ENCODE measurements around the gene FAM83E.
"Not testable (repeated sequence)": the region's sequence is repeated elsewhere in the genome, so short reads cannot be mapped to it uniquely, and the experiment has no call there.

FAM83E gene

DNA sequence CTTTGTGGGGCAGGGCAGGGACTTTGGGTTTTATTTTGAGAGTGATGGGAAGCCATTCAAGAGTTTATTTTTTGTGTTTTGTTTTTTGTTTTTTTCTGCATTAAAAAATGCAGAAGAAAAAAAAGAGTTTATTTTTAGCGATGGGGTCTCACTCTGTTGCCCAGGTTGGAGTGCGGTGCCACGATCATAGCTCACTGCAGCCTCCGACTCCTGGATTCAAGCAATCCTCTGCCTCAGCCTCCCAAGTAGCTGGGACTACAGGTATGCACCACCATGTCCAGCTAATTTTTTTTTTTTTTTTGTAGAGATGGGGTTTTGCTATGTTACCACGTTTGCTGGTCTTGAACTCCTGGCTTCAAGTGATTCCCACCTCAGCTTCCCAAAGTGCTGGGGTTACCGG lies 43.6 kb upstream of the FAM83E start:
- Histone ChIP-seq H3K79me2 (ENCODE audit: insufficient read depth, low read length) (no peaks in the 10 kb centered on the region), H3K4me1 (ENCODE audit: insufficient read depth, low read length, poor library complexity, severe bottlenecking) (peaks cover 8% of the 10 kb centered on the region), H3K27me3 (ENCODE audit: insufficient read depth, low read length, poor library complexity, severe bottlenecking) (no peaks in the 10 kb centered on the region), H3K9ac (ENCODE audit: low read depth, low read length, poor library complexity, severe bottlenecking) (no peak overlapping the region), H3K4me2 (ENCODE audit: low read depth, low read length, poor library complexity, severe bottlenecking) (no peak overlapping the region), H3K9me3 (ENCODE audit: insufficient read depth, low read depth, low read length) (no peaks in the 10 kb centered on the region), H2AFZ (ENCODE audit: low read length) (no peak overlapping the region), H3K9me2 (replicated peaks; ENCODE audit: low read depth, low read length) (no peaks in the 10 kb centered on the region), H3K4me3 (ENCODE audit: low read length, poor library complexity, severe bottlenecking) (no peak overlapping the region), H4K20me1 (ENCODE audit: insufficient read depth, low read length, poor library complexity, severe bottlenecking) (no peaks in the 10 kb centered on the region), H3K36me3 (ENCODE audit: insufficient read depth, low read length) (no peaks in the 10 kb centered on the region), H3F3A (ENCODE audit: low read depth) (no peaks in the 10 kb centered on the region)
- TF ChIP-seq EZH2phosphoT487 (IDR thresholded peaks at IDR 0.05; ENCODE audit: borderline replicate concordance) = no peak
- no peak for TF ChIP-seq CTCF (conservative IDR thresholded peaks at IDR 0.05; ENCODE audit: low read length)

DNA sequence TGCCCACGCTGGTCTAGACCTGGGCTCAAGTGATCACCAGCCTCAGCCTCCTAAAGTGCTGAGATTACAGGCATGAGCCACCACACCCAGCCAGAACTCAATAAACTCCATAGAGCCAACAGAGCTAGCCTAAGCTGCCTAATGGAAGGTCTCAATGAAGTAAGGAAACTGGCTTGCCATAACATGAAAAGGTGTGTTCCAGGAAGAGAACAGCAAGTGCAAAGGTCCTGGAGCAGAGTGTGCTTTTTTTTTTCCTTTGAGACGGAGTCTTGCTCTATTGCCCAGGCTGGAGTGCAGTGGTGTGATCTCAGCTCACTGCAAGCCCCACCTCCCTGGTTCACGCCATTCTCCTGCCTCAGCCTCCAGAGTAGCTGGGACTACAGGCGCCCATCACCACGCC lies 43.0 kb upstream of the FAM83E start:
- H3K9me2 ChIP-seq (replicated peaks; ENCODE audit: low read depth, low read length); H3F3A ChIP-seq (ENCODE audit: low read depth); H3K4me3 ChIP-seq (ENCODE audit: low read length, poor library complexity, severe bottlenecking); H3K4me1 ChIP-seq (ENCODE audit: insufficient read depth, low read length, poor library complexity, severe bottlenecking); H2AFZ ChIP-seq (ENCODE audit: low read length); H3K9me3 ChIP-seq (ENCODE audit: insufficient read depth, low read depth, low read length); H3K79me2 ChIP-seq (ENCODE audit: insufficient read depth, low read length); H3K4me2 ChIP-seq (ENCODE audit: low read depth, low read length, poor library complexity, severe bottlenecking); H3K9ac ChIP-seq (ENCODE audit: low read depth, low read length, poor library complexity, severe bottlenecking); H3K27me3 ChIP-seq (ENCODE audit: insufficient read depth, low read length, poor library complexity, severe bottlenecking); H4K20me1 ChIP-seq (ENCODE audit: insufficient read depth, low read length, poor library complexity, severe bottlenecking); H3K36me3 ChIP-seq (ENCODE audit: insufficient read depth, low read length): not testable (repeated sequence)

GRCh38 chr19:48656840-48657474 lies 42.1 kb upstream of the FAM83E start:
- Histone ChIP-seq H3K4me1 (ENCODE audit: insufficient read depth, low read length, poor library complexity, severe bottlenecking) (peaks cover 8% of the 10 kb centered on the region), H3K9me2 (replicated peaks; ENCODE audit: low read depth, low read length) (no peaks in the 10 kb centered on the region), H3K4me2 (ENCODE audit: low read depth, low read length, poor library complexity, severe bottlenecking) (no peak overlapping the region), H3K27me3 (ENCODE audit: insufficient read depth, low read length, poor library complexity, severe bottlenecking) (no peaks in the 10 kb centered on the region), H3K9me3 (ENCODE audit: insufficient read depth, low read depth, low read length) (no peaks in the 10 kb centered on the region), H3K4me3 (ENCODE audit: low read length, poor library complexity, severe bottlenecking) (no peak overlapping the region), H3F3A (ENCODE audit: low read depth) (no peaks in the 10 kb centered on the region), H3K36me3 (ENCODE audit: insufficient read depth, low read length) (no peaks in the 10 kb centered on the region), H3K9ac (ENCODE audit: low read depth, low read length, poor library complexity, severe bottlenecking) (no peak overlapping the region), H3K79me2 (ENCODE audit: insufficient read depth, low read length) (no peaks in the 10 kb centered on the region), H4K20me1 (ENCODE audit: insufficient read depth, low read length, poor library complexity, severe bottlenecking) (no peaks in the 10 kb centered on the region), H2AFZ (ENCODE audit: low read length) (no peak overlapping the region)
- TF ChIP-seq CTCF (conservative IDR thresholded peaks at IDR 0.05; ENCODE audit: low read length) (no peak), EZH2phosphoT487 (IDR thresholded peaks at IDR 0.05; ENCODE audit: borderline replicate concordance) (no peak)
